Activated CD4-positive, alpha-beta T cell treated with anti-CD3 and anti-CD28 coated beads for 36 hours (primary cell): ENCODE results near the gene HBG1. TPM values are rescaled to one million over a fixed set of nuclear protein-coding genes. Genes with fewer than 3 reads are reported as not detected.
"Not testable (repeated sequence)": the region's sequence is repeated elsewhere in the genome, so short reads cannot be mapped to it uniquely, and the experiment has no call there.

Experiments
- ATAC-seq: fragments of 200-7000 bp; cut with Tn5 transposase; one replicate; pipeline ENCODE4 v1.10.0; 2021; ENCODE audit warnings: mild to moderate bottlenecking, moderate library complexity
- CTCF ChIA-PET: fragments of 350-600 bp; sonication (Branson Sonifier 250); formaldehyde crosslinking; loops from one replicate; lab custom pipeline; 2021; ENCODE audit warnings: antibody characterized with exemption; lab: Charles Lee
- POLR2A ChIA-PET: fragments of 350-600 bp; sonication (Branson Sonifier 250); formaldehyde crosslinking; loops from one replicate; lab custom pipeline; 2021; ENCODE audit warnings: antibody characterized with exemption, inconsistent platforms; lab: Charles Lee
- DNase-seq: peaks from one replicate; pipeline ENCODE4 v3.0.0-alpha.2; 2020
- H3K27ac Mint-ChIP-seq: one replicate; pipeline ENCODE4 v1.8.0; 2021; ENCODE audit warnings: mixed read lengths
- H3K27me3 Mint-ChIP-seq: one replicate; pipeline ENCODE4 v1.8.0; 2021; ENCODE audit warnings: mixed read lengths
- H3K36me3 Mint-ChIP-seq: one replicate; pipeline ENCODE4 v1.8.0; 2021; ENCODE audit warnings: low read depth, mixed read lengths
- H3K4me1 Mint-ChIP-seq: one replicate; pipeline ENCODE4 v1.8.0; 2021; ENCODE audit warnings: mixed read lengths
- H3K4me3 Mint-ChIP-seq: one replicate; pipeline ENCODE4 v1.8.0; 2021; ENCODE audit warnings: mild to moderate bottlenecking, moderate library complexity, mixed read lengths
- H3K9me3 Mint-ChIP-seq: one replicate; pipeline ENCODE4 v1.8.0; 2021; ENCODE audit warnings: low read depth, mixed read lengths
- intact Hi-C, 2 experiments: fragments of 100-400 bp; cut with DNase I in 1 of 2; cut with micrococcal nuclease in 1 of 2; formaldehyde crosslinking; loops; one replicate each; pipeline versions ENCODE4 v1.14.2 to v1.15.1; 2022 to 2024; cut with DNase I, micrococcal nuclease
- total RNA-seq, 2 experiments: library from RNA; stranded (reverse); gene quantifications; one replicate each; pipeline ENCODE4 v1.2.3, GENCODE V29; 2021

HBG1 gene
- total RNA-seq, 2 experiments from 2014 or later, result not detected

DNA sequence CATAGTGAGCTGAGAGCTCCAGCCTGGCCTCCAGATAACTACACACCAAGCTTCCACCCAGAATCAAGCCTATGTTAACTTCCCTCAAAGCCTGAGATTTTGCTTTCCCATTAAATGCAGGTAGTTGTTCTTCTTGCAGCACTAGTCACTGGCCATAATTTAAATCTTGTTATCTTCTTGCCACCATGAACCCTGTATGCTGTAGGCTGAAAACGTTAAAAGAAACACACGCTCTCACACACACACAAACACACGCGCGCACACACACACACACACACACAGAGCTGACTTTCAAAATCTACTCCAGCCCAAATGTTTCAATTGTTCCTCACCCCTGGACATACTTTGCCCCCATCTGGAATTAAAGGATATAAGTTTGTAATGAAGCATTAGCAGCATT, 3.8 kb upstream of the HBG1 start:
- DNase-seq, H3K27ac Mint-ChIP-seq, CTCF ChIA-PET, H3K4me3 Mint-ChIP-seq, POLR2A ChIA-PET, H3K9me3 Mint-ChIP-seq, H3K36me3 Mint-ChIP-seq, H3K27me3 Mint-ChIP-seq, H3K4me1 Mint-ChIP-seq, ATAC-seq, intact Hi-C loops: not testable (repeated sequence)

- CTCF ChIA-PET, result no interaction called here
- Mint-ChIP-seq H3K36me3 (no peaks in the 10 kb centered on the region), H3K4me1 (no peaks in the 10 kb centered on the region), H3K27ac (no peak overlapping the region), H3K9me3 (no peaks in the 10 kb centered on the region), H3K4me3 (no peak overlapping the region), H3K27me3 (peaks cover 4% of the 10 kb centered on the region)
- intact Hi-C loops, result no loop called here
- POLR2A ChIA-PET, result no interaction called here
- DNase-seq (no peak), ATAC-seq (no peak)
Observed at GRCh38 chr11:5252919-5253265, 3.2 kb upstream of the HBG1 start.

DNA sequence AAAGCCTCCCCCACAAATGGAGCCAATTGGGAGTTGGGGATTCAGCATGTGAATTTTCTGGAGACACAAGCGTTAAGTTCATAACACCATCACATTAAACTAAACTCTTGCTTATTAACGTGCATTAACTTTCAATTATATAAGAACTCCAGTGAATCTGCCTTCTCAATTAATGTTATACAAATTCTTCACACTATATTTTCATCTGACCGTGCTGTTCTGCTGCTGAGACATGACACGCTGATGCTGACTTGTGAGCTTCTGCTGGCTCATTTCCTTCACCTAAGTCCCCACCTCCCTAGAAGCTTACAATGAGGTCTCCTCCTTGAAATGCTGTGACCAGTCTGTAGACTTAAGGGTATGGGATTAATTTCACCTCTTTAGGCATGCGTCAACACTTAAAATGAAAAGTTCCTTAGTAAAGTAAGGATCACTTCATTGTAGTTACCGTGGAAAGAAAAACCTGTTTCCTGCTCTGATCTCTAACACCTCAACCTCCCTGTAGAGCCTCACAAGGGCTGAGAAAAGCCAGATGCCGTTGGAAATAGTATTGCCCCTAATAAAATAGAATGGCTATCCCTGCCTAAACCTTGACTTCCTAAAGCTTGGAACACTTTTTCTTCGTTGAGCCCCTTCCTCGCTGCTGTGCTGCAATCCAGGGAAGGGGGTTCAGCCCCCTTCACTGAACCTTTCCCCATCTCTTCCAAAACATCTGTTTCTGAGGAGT, 2.7 kb upstream of the HBG1 start:
- H3K4me3 Mint-ChIP-seq, result no peak overlapping the region
- DNase-seq, result no peak
- H3K36me3 Mint-ChIP-seq, result no peaks in the 10 kb centered on the region
- ATAC-seq, result no peak
- no peak overlapping the region for H3K27ac Mint-ChIP-seq
- no peaks in the 10 kb centered on the region for H3K4me1 Mint-ChIP-seq
- H3K9me3 Mint-ChIP-seq, result no peaks in the 10 kb centered on the region
- intact Hi-C loops, result no loop called here
- ChIA-PET CTCF (no interaction called here), POLR2A (no interaction called here)
- H3K27me3 Mint-ChIP-seq, result peaks cover 2% of the 10 kb centered on the region

DNA sequence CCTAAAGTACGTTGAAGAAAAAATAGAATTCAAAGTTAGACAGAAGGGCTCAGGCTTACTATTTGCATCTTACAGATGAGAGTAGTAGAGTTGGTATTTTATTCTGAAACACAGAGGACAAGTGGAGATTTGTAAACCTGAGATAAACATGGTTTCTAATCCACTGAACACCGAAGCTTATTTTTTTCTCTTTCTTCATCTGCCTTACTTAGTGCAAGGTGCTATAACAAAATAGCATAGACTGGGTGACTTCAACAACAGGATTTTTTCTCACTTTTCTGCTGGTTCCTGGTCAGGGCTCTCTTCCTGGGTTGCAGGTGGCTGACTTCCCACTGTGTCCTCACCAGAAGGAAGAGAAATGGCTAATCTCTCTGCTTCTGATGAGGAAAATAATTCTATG, 2.1 kb upstream of the HBG1 start:
- H3K4me3 Mint-ChIP-seq, result no peak overlapping the region
- intact Hi-C loops, result no loop called here
- no peak overlapping the region for H3K27ac Mint-ChIP-seq
- H3K36me3 Mint-ChIP-seq, result no peaks in the 10 kb centered on the region
- H3K4me1 Mint-ChIP-seq, result no peaks in the 10 kb centered on the region
- ATAC-seq (no peak), DNase-seq (no peak)
- ChIA-PET POLR2A (no interaction called here), CTCF (no interaction called here)
- peaks cover 2% of the 10 kb centered on the region for H3K27me3 Mint-ChIP-seq
- H3K9me3 Mint-ChIP-seq, result no peaks in the 10 kb centered on the region

DNA sequence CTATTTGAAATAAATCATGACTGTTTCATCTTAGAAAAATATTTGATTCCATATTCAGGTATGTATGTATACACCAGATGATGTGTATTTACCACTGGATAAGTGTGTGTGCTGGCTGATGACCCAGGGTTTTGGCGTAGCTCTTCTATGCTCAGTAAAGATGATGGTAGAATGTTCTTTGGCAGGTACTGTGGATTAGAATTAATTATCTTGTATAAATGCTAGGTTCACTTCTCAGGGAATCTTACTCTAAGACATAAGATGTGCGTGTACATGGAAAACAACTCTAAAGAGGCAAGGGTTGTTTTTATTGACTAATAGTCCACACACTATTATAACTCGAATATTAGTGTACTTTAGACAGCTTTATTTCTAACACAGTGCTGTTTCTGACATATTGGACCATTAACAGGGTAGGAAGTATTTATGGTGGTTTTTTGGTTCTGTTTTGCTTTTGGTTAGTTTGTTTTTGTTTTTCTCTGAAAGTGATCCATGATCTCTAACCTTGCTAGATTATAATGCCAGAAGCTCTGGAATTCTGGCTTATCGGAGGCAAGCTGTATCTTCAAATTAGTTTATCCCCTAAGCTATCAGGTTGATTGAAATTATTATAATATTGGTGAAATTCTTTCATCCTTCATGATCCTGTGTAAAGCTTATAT, 1.0 kb upstream of the HBG1 start:
- H3K27me3 Mint-ChIP-seq, result peaks cover 2% of the 10 kb centered on the region
- CTCF ChIA-PET, result interaction anchor here (1.4 kb wide), 1 partner anchor 9 kb away, joined by 3 read pairs; no protein-coding TSS in a partner anchor
- ATAC-seq, result no peak

DNA sequence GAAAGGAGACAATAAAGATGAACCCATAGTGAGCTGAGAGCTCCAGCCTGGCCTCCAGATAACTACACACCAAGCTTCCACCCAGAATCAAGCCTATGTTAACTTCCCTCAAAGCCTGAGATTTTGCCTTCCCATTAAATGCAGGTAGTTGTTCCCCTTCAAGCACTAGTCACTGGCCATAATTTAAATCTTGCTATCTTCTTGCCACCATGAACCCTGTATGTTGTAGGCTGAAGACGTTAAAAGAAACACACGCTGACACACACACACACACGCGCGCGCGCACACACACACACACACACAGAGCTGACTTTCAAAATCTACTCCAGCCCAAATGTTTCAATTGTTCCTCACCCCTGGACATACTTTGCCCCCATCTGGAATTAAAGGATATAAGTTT, 1.2 kb downstream of the HBG1 start:
- ATAC-seq, DNase-seq, CTCF ChIA-PET, H3K4me1 Mint-ChIP-seq, H3K36me3 Mint-ChIP-seq, H3K4me3 Mint-ChIP-seq, intact Hi-C loops, H3K9me3 Mint-ChIP-seq, POLR2A ChIA-PET, H3K27me3 Mint-ChIP-seq, H3K27ac Mint-ChIP-seq: not testable (repeated sequence)

More for the DNA sequence above, 1.0 kb upstream of the HBG1 start:
- no peaks in the 10 kb centered on the region for H3K9me3 Mint-ChIP-seq
- no peak overlapping the region for H3K27ac Mint-ChIP-seq
- intact Hi-C loops, result no loop called here
- no peaks in the 10 kb centered on the region for H3K36me3 Mint-ChIP-seq
- DNase-seq, result no peak
- H3K4me1 Mint-ChIP-seq, result no peaks in the 10 kb centered on the region
- H3K4me3 Mint-ChIP-seq, result no peak overlapping the region
- POLR2A ChIA-PET, result no interaction called here

GRCh38 chr11:5247472-5248192, 2.0 kb downstream of the HBG1 start:
- ATAC-seq (no peak), DNase-seq (no peak)
- intact Hi-C loops, result no loop called here
- peaks cover 6% of the 10 kb centered on the region for H3K27me3 Mint-ChIP-seq
- no peaks in the 10 kb centered on the region for H3K4me1 Mint-ChIP-seq
- H3K9me3 Mint-ChIP-seq, result no peaks in the 10 kb centered on the region
- no peak overlapping the region for H3K27ac Mint-ChIP-seq
- ChIA-PET CTCF (no interaction called here), POLR2A (no interaction called here)
- H3K4me3 Mint-ChIP-seq, result no peak overlapping the region
- H3K36me3 Mint-ChIP-seq, result no peaks in the 10 kb centered on the region

GRCh38 chr11:5246772-5247471, 2.7 kb downstream of the HBG1 start:
- Mint-ChIP-seq H3K4me1 (no peaks in the 10 kb centered on the region), H3K4me3 (no peak overlapping the region), H3K9me3 (no peaks in the 10 kb centered on the region), H3K36me3 (no peaks in the 10 kb centered on the region), H3K27me3 (peaks cover 6% of the 10 kb centered on the region), H3K27ac (no peak overlapping the region)
- intact Hi-C loops, result no loop called here
- ChIA-PET CTCF (no interaction called here), POLR2A (no interaction called here)
- no peak for DNase-seq
- no peak for ATAC-seq

- ChIA-PET POLR2A (no interaction called here), CTCF (no interaction called here)
- ATAC-seq, result no peak
- Mint-ChIP-seq H3K27ac (no peak overlapping the region), H3K36me3 (no peaks in the 10 kb centered on the region), H3K9me3 (no peaks in the 10 kb centered on the region), H3K4me3 (no peak overlapping the region), H3K27me3 (peaks cover 6% of the 10 kb centered on the region), H3K4me1 (no peaks in the 10 kb centered on the region)
- intact Hi-C loops, result no loop called here
- no peak for DNase-seq
Observed at GRCh38 chr11:5245155-5245554, 4.5 kb downstream of the HBG1 start.

DNA sequence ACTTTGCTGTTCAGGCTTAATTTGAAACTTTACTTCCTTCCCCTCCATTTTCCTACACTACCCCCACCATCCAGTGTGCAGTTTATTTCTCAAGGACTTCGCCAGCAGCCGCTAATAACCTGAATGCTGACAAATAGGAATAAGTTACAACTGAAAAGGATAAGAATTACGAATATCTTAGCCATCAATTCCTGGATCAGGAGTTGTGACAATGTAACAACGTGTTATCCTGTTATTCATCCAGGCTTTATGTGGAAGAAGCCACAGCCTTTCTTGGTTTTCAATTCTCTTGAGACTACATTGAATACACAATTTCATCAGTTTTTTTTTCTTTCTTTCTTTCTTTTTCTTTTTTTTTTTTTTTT, 5.9 kb downstream of the HBG1 start:
- Mint-ChIP-seq H3K4me3 (no peak overlapping the region), H3K27me3 (peaks cover 4% of the 10 kb centered on the region), H3K36me3 (no peaks in the 10 kb centered on the region), H3K27ac (no peak overlapping the region), H3K9me3 (no peaks in the 10 kb centered on the region), H3K4me1 (no peaks in the 10 kb centered on the region)
- CTCF ChIA-PET, result no interaction called here
- DNase-seq (no peak), ATAC-seq (no peak)
- POLR2A ChIA-PET, result no interaction called here
- intact Hi-C loops, result no loop called here

GRCh38 chr11:5242933-5243815, 6.5 kb downstream of the HBG1 start:
- H3K9me3 Mint-ChIP-seq, result no peaks in the 10 kb centered on the region
- ATAC-seq, result no peak
- H3K27ac Mint-ChIP-seq, result no peak overlapping the region
- DNase-seq, result peak; percentile 9
- H3K36me3 Mint-ChIP-seq, result no peaks in the 10 kb centered on the region
- intact Hi-C loops, result no loop called here
- peaks cover 8% of the 10 kb centered on the region for H3K27me3 Mint-ChIP-seq
- no peaks in the 10 kb centered on the region for H3K4me1 Mint-ChIP-seq
- no peak overlapping the region for H3K4me3 Mint-ChIP-seq
- ChIA-PET CTCF (no interaction called here), POLR2A (no interaction called here)
